ENCODE results near the gene RNPEP.

- TF ChIP-seq, protein P1, sequence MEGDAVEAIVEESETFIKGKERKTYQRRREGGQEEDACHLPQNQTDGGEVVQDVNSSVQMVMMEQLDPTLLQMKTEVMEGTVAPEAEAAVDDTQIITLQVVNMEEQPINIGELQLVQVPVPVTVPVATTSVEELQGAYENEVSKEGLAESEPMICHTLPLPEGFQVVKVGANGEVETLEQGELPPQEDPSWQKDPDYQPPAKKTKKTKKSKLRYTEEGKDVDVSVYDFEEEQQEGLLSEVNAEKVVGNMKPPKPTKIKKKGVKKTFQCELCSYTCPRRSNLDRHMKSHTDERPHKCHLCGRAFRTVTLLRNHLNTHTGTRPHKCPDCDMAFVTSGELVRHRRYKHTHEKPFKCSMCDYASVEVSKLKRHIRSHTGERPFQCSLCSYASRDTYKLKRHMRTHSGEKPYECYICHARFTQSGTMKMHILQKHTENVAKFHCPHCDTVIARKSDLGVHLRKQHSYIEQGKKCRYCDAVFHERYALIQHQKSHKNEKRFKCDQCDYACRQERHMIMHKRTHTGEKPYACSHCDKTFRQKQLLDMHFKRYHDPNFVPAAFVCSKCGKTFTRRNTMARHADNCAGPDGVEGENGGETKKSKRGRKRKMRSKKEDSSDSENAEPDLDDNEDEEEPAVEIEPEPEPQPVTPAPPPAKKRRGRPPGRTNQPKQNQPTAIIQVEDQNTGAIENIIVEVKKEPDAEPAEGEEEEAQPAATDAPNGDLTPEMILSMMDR (IDR thresholded peaks at IDR 0.05; ENCODE audit: insufficient read depth, low read length, poor library complexity, severe bottlenecking), result no peak
- TF ChIP-seq EZH2phosphoT487 (conservative IDR thresholded peaks at IDR 0.05; ENCODE audit: low read length), result no peak
Measured at GRCh38 chr1:202036595-202037387, 54.3 kb downstream of the RNPEP start.
